Esophagus muscularis mucosa (tissue), 4 donors: ENCODE data around the gene BTG2.

Source experiments
- EP300 ChIP-seq: sonication (generic); formaldehyde crosslinking; IDR thresholded peaks from one replicate; pipeline ENCODE4 v1.6.1; 2017; ENCODE audit warnings: antibody characterized with exemption
- POLR2A ChIP-seq: fragments of 450-650 bp; IDR thresholded peaks from one replicate; pipeline ENCODE4 v1.6.1; 2017; ENCODE audit warnings: antibody characterized with exemption, moderate library complexity, mild to moderate bottlenecking, low read depth
- POLR2AphosphoS5 ChIP-seq, 2 donors: sonication (generic); formaldehyde crosslinking; IDR thresholded peaks; one replicate each; pipeline ENCODE4 v1.6.1; 2017; ENCODE audit warnings: antibody characterized with exemption in 2 of 2
- TF ChIP-seq, protein P1 (sequence below), 3 experiments: fragments of 200-600 bp in 2 of 3; fragments of 450-650 bp in 1 of 3; sonication (generic) in 2 of 3; IDR thresholded peaks; one replicate each; pipeline ENCODE4 v1.5.1; 2017 to 2019; ENCODE audit warnings: antibody characterized with exemption in 3 of 3, mild to moderate bottlenecking in 2 of 3, moderate library complexity in 1 of 3

DNA sequence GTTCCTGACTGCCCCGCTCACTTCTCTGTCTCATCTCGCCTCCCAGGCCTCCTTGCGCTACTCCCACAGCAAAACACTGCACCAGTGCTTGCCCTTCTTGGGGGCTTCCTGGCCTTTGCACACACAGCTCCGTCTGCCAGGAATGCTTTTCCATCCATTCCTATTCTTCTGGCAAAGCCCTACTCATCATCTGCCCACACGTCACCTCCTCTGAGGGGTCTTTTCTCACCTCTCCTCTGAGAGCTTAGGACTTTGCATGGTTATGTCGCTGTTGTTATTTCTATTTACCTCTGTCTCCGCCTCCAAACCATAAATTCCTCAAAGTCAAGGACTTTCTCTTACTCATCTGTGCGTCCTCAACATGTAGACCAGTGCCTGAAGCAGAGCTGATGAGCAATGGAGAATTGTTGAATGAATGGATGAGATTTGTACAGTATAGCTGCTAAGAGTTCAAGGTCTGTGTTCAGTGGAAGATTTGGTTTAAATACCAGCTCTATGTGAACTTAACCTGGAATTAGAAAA lies 26.4 kb upstream of the BTG2 start:
- TF ChIP-seq, protein P1, sequence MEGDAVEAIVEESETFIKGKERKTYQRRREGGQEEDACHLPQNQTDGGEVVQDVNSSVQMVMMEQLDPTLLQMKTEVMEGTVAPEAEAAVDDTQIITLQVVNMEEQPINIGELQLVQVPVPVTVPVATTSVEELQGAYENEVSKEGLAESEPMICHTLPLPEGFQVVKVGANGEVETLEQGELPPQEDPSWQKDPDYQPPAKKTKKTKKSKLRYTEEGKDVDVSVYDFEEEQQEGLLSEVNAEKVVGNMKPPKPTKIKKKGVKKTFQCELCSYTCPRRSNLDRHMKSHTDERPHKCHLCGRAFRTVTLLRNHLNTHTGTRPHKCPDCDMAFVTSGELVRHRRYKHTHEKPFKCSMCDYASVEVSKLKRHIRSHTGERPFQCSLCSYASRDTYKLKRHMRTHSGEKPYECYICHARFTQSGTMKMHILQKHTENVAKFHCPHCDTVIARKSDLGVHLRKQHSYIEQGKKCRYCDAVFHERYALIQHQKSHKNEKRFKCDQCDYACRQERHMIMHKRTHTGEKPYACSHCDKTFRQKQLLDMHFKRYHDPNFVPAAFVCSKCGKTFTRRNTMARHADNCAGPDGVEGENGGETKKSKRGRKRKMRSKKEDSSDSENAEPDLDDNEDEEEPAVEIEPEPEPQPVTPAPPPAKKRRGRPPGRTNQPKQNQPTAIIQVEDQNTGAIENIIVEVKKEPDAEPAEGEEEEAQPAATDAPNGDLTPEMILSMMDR (IDR thresholded peaks at IDR 0.05): no peak
- no peak for TF ChIP-seq POLR2A
- TF ChIP-seq POLR2AphosphoS5 (IDR thresholded peaks at IDR 0.05): no peak
- no peak for TF ChIP-seq EP300
